CD14-positive monocyte (primary cell): ENCODE results near the gene CSTPP1. TPM values are rescaled to one million over a fixed set of nuclear protein-coding genes. Genes with fewer than 3 reads are reported as not detected.

Experiments
- DNase-seq, 3 donors: peaks; one replicate each; pipeline ENCODE4 v3.0.0-alpha.2; 2011 to 2022
- H2AFZ ChIP-seq: 2 replicates; pipeline ENCODE4 v1.6.0; 2012; ENCODE audit warnings: mild to moderate bottlenecking, low read depth, low read length, inconsistent platforms; ENCODE audit not compliant: insufficient read depth, poor library complexity, severe bottlenecking
- H3K27ac ChIP-seq, 2 donors: 1 replicate in 1 of 2; 2 replicates in 1 of 2; pipeline ENCODE4 v1.5.1; 2012 to 2013; ENCODE audit warnings: low read length in 2 of 2, control low read depth in 1 of 2, inconsistent platforms in 1 of 2, low read depth in 1 of 2, mild to moderate bottlenecking in 1 of 2
- H3K27me3 ChIP-seq, 2 donors: one replicate each; pipeline versions ENCODE4 v1.6.0 to v1.6.1; 2011 to 2013; ENCODE audit warnings: low read length in 2 of 2; ENCODE audit not compliant: control insufficient read depth in 2 of 2, insufficient read depth in 2 of 2
- H3K36me3 ChIP-seq, 2 donors: replicated peaks in 1 of 2; 1 replicate in 1 of 2; 2 replicates in 1 of 2; pipeline versions ENCODE4 v1.5.1 to v1.6.1; 2012 to 2013; ENCODE audit warnings: low read length in 2 of 2, control low read depth in 1 of 2, inconsistent platforms in 1 of 2, mild to moderate bottlenecking in 1 of 2; ENCODE audit not compliant: insufficient read depth in 2 of 2, control insufficient read depth in 1 of 2
- H3K4me1 ChIP-seq, 2 donors: 1 replicate in 1 of 2; 2 replicates in 1 of 2; pipeline versions ENCODE4 v1.5.1 to v1.6.1; 2012 to 2013; ENCODE audit warnings: low read length in 2 of 2, control low read depth in 1 of 2, inconsistent platforms in 1 of 2, mild to moderate bottlenecking in 1 of 2, moderate library complexity in 1 of 2; ENCODE audit not compliant: insufficient read depth in 2 of 2, control insufficient read depth in 1 of 2
- H3K4me2 ChIP-seq: replicated peaks from 2 replicates; pipeline ENCODE3; 2012; ENCODE audit warnings: low read length, moderate library complexity, mild to moderate bottlenecking; ENCODE audit not compliant: poor library complexity, severe bottlenecking; ENCODE audit errors: extremely low read depth
- H3K4me3 ChIP-seq, 3 experiments: fragments of 200-600 bp in 1 of 3; sonication (generic) in 1 of 3; replicated peaks in 1 of 3; 1 replicate in 2 of 3; 2 replicates in 1 of 3; pipeline ENCODE4 v1.5.1; 2011 to 2013; ENCODE audit warnings: low read length in 3 of 3, mild to moderate bottlenecking in 3 of 3, control low read depth in 2 of 3, low read depth in 2 of 3, inconsistent platforms in 1 of 3, moderate library complexity in 1 of 3
- H3K79me2 ChIP-seq: 2 replicates; pipeline ENCODE4 v1.6.0; 2012; ENCODE audit warnings: mild to moderate bottlenecking, control low read depth, inconsistent platforms, low read length, moderate library complexity; ENCODE audit not compliant: insufficient read depth
- H3K9ac ChIP-seq: 2 replicates; pipeline ENCODE4 v1.6.0; 2017; ENCODE audit warnings: low read length, mild to moderate bottlenecking; ENCODE audit not compliant: insufficient read depth, poor library complexity, severe bottlenecking
- H3K9me3 ChIP-seq, 2 donors: replicated peaks in 1 of 2; 1 replicate in 1 of 2; 2 replicates in 1 of 2; pipeline versions ENCODE4 v1.5.1 to v1.6.1; 2012 to 2013; ENCODE audit warnings: low read length in 2 of 2, control low read depth in 1 of 2; ENCODE audit not compliant: control insufficient read depth in 1 of 2, insufficient read depth in 1 of 2
- H4K20me1 ChIP-seq: 2 replicates; pipeline ENCODE4 v1.6.0; 2012; ENCODE audit warnings: mild to moderate bottlenecking, low read length, control low read depth, moderate library complexity; ENCODE audit not compliant: insufficient read depth
- H3K27ac Mint-ChIP-seq, 7 donors: one replicate each; pipeline ENCODE4 v1.8.0; 2020; ENCODE audit warnings: mild to moderate bottlenecking in 7 of 7, mixed read lengths in 7 of 7, moderate library complexity in 6 of 7, inconsistent platforms in 2 of 7
- H3K27me3 Mint-ChIP-seq, 3 donors: one replicate each; pipeline ENCODE4 v1.8.0; 2021 to 2022; ENCODE audit warnings: low read depth in 3 of 3, mild to moderate bottlenecking in 3 of 3, mixed read lengths in 3 of 3, moderate library complexity in 3 of 3, inconsistent platforms in 1 of 3
- H3K36me3 Mint-ChIP-seq, 2 donors: one replicate each; pipeline ENCODE4 v1.8.0; 2020; ENCODE audit warnings: mixed read lengths in 2 of 2, inconsistent platforms in 1 of 2, mild to moderate bottlenecking in 1 of 2
- H3K4me1 Mint-ChIP-seq: one replicate; pipeline ENCODE4 v1.8.0; 2020; ENCODE audit warnings: mild to moderate bottlenecking, mixed read lengths
- H3K4me3 Mint-ChIP-seq, 2 donors: one replicate each; pipeline ENCODE4 v1.8.0; 2020; ENCODE audit warnings: mild to moderate bottlenecking in 2 of 2, mixed read lengths in 2 of 2, moderate library complexity in 1 of 2
- H3K9me3 Mint-ChIP-seq, 7 donors: one replicate each; pipeline ENCODE4 v1.8.0; 2020 to 2022; ENCODE audit warnings: mixed read lengths in 7 of 7, mild to moderate bottlenecking in 6 of 7, moderate library complexity in 6 of 7, inconsistent platforms in 2 of 7
- WGBS: methylation state at CpG from one replicate; pipeline ENCODE4 v1.1.5; 2013; ENCODE audit warnings: missing lambda C conversion rate; ENCODE audit not compliant: insufficient coverage; 5-methylcytosine and 5-hydroxymethylcytosine counted together
- intact Hi-C, 2 donors: fragments of 100-400 bp; cut with micrococcal nuclease; formaldehyde crosslinking; loops; one replicate each; pipeline versions ENCODE4 v1.15.0 to v1.15.1; 2023
- polyA plus RNA-seq, 3 donors: library from polyadenylated mRNA; depleted of rRNA in 1 of 3; unstranded in 2 of 3; stranded (reverse) in 1 of 3; fragments of 300-500 nt in 2 of 3; fragments of >200 nt in 1 of 3; fragmentation: Illumina TruSeq in 2 of 3; gene quantifications; 1 replicate in 2 of 3; 2 replicates in 1 of 3; pipeline ENCODE4 v1.2.3, GENCODE V29; 2012 to 2021
- TF ChIP-seq, protein P1 (sequence below): fragments of 200-600 bp; IDR thresholded peaks from one replicate; pipeline ENCODE4 v1.8.0; 2022; ENCODE audit warnings: antibody characterized with exemption, mild to moderate bottlenecking

Gene CSTPP1
- polyA plus RNA-seq, 3 donors, result 4.5 to 6.5 (median 5.9) TPM

GRCh38 chr11:47161890-47162289 lies 225.3 kb downstream of the CSTPP1 start:
- H4K20me1 ChIP-seq, result peaks cover 59% of the 10 kb centered on the region
- H3K36me3 Mint-ChIP-seq, result peaks cover 35 to 59% of the 10 kb centered on the region in 2 donors
- H3K9me3 Mint-ChIP-seq, result no peaks in the 10 kb centered on the region
- no peak overlapping the region for H3K4me3 ChIP-seq
- no peak overlapping the region for H3K4me2 ChIP-seq
- H3K9ac ChIP-seq, result no peak overlapping the region
- peaks cover 31 to 52% of the 10 kb centered on the region in 2 donors for H3K36me3 ChIP-seq
- no peaks in the 10 kb centered on the region for H3K4me1 ChIP-seq
- 100% methylated on average over 3 of the region's 9 CpGs for WGBS
- no peak overlapping the region for H2AFZ ChIP-seq
- intact Hi-C loops, result no loop called here
- no peaks in the 10 kb centered on the region for H3K4me1 Mint-ChIP-seq
- peak overlapping the region in 4 of 7 donors; percentile 33 to 80 (median 68) for H3K27ac Mint-ChIP-seq
- H3K27me3 ChIP-seq, result no peaks in the 10 kb centered on the region
- H3K27me3 Mint-ChIP-seq, result no peaks in the 10 kb centered on the region
- no peak overlapping the region for H3K27ac ChIP-seq
- TF ChIP-seq, protein P1, sequence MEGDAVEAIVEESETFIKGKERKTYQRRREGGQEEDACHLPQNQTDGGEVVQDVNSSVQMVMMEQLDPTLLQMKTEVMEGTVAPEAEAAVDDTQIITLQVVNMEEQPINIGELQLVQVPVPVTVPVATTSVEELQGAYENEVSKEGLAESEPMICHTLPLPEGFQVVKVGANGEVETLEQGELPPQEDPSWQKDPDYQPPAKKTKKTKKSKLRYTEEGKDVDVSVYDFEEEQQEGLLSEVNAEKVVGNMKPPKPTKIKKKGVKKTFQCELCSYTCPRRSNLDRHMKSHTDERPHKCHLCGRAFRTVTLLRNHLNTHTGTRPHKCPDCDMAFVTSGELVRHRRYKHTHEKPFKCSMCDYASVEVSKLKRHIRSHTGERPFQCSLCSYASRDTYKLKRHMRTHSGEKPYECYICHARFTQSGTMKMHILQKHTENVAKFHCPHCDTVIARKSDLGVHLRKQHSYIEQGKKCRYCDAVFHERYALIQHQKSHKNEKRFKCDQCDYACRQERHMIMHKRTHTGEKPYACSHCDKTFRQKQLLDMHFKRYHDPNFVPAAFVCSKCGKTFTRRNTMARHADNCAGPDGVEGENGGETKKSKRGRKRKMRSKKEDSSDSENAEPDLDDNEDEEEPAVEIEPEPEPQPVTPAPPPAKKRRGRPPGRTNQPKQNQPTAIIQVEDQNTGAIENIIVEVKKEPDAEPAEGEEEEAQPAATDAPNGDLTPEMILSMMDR, result no peak
- no peaks in the 10 kb centered on the region for H3K9me3 ChIP-seq
- H3K79me2 ChIP-seq, result peaks cover under 1% of the 10 kb centered on the region
- H3K4me3 Mint-ChIP-seq, result no peak overlapping the region
- no peak for DNase-seq

DNA sequence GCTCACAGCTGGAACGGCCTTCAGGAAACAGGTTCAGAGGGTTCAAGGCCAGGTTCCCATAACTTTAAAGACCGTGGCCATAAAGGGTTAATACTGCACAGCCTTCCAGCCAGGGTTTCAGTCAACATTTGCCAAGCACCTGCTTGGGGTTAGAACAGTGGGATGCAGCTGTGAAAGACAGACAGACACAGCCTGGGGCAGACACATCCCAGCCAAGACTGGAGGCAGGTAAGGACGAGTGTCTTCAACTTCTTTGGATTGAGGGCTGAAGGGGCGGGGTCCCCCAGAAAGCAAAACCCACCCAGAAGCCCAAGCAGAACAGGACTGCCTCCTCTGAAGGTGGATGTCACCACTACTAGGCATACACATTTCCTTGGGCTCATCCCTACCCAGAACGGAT lies 225.9 kb downstream of the CSTPP1 start:
- no peak for DNase-seq
- no peak overlapping the region for H3K27ac ChIP-seq

More for the DNA sequence above, 225.9 kb downstream of the CSTPP1 start:
- Histone ChIP-seq H3K36me3 (peaks cover 37 to 57% of the 10 kb centered on the region in 2 donors), H2AFZ (no peak overlapping the region), H4K20me1 (peaks cover 65% of the 10 kb centered on the region), H3K4me3 (no peak overlapping the region), H3K4me1 (no peaks in the 10 kb centered on the region), H3K27me3 (no peaks in the 10 kb centered on the region), H3K79me2 (peaks cover 5% of the 10 kb centered on the region), H3K9me3 (no peaks in the 10 kb centered on the region), H3K4me2 (no peak overlapping the region), H3K9ac (no peak overlapping the region)
- no peak overlapping the region for H3K27ac Mint-ChIP-seq
- H3K36me3 Mint-ChIP-seq, result peaks cover 40 to 63% of the 10 kb centered on the region in 2 donors
- 85% methylated on average over 5 of the region's 5 CpGs for WGBS
- no peaks in the 10 kb centered on the region for H3K27me3 Mint-ChIP-seq
- intact Hi-C loops, result no loop called here
- no peaks in the 10 kb centered on the region for H3K4me1 Mint-ChIP-seq
- H3K4me3 Mint-ChIP-seq, result no peak overlapping the region
- TF ChIP-seq, protein P1, result no peak
- H3K9me3 Mint-ChIP-seq, result no peaks in the 10 kb centered on the region
